NCI-H2171 (cell line): Measurements from ENCODE around the gene PRAMEF1.
"Not testable (repeated sequence)": the region's sequence is repeated elsewhere in the genome, so short reads cannot be mapped to it uniquely, and the experiment has no call there.

Source experiments
- DNase-seq: peaks from one replicate; lab custom pipeline; 2025; lab: John Stamatoyannopoulos, UW

The PRAMEF1 gene, protein sequence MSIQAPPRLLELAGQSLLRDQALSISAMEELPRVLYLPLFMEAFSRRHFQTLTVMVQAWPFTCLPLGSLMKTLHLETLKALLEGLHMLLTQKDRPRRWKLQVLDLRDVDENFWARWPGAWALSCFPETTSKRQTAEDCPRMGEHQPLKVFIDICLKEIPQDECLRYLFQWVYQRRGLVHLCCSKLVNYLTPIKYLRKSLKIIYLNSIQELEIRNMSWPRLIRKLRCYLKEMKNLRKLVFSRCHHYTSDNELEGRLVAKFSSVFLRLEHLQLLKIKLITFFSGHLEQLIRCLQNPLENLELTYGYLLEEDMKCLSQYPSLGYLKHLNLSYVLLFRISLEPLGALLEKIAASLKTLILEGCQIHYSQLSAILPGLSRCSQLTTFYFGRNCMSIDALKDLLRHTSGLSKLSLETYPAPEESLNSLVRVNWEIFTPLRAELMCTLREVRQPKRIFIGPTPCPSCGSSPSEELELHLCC

DNA sequence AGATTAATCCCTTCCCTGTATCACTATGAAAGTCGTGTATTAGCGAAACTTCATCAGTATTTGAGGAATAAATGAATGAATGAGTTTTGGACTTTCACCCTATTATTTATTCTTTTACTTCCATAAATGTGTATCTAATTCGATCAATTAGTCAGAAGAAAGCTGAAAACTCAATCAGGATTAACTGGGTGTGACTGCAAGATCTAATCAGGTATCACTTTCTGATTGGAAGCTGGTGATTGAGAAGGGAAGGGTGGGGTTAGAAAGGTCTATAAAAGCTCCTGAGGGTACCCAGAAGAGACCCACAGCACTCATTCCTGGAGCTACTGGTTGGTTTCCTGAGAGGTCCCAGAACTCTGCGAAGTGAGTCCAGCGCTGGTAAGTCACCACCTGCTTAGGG lies at the start of gene PRAMEF1:
PRAMEF1 (plus strand) TSS at position 301 of the 400 bp plus-strand sequence. CDS start 1,831 bp downstream, outside the sequence.
- not testable (repeated sequence) for DNase-seq

DNA sequence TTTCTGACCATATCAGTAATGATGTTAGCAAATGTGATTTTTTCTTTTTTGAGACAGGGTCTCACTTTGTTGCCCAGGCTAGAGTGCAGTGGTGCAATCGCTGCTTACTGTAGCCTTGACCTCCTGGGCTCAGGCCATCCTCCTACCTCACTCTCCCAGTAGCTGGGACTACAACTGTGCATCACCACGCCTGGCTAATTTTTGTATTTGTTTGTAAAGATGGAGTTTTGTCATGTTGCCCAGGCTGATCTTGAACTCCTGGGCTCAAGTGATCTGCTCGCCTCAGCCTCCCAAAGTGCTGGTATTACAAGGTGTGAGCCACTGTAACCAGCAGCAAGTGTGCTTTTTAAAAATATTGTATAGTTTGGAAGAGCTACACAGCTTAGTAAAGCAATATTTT lies 49.3 kb upstream of the PRAMEF1 start:
- DNase-seq, result no peak

- no peak for DNase-seq
Measured at GRCh38 chr1:12745126-12745991, 45.8 kb upstream of the PRAMEF1 start.

DNA sequence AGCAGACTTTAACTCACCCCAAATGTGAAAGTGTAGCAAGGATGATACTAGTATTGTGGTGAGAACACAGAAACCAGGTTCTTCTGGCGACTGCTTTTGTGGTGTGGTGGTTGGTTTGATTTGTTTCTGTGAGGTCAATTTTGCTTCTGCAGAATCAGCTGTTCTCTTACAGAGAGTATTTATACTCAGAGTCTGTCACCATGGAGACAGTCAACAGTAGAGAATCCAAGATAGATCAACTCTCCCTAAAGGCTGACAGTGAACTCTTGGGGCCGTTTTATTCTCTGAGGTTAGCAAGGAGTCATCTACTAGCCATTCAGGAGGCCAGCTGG lies 45.2 kb upstream of the PRAMEF1 start, which contains the start of gene CFAP107:
CFAP107 (plus strand) TSS at position 209 of the 332 bp plus-strand sequence. CDS start 231 bp downstream, outside the sequence.
- no peak for DNase-seq

- no peak for DNase-seq
Measured at GRCh38 chr1:12748778-12749355, 42.3 kb upstream of the PRAMEF1 start.

DNA sequence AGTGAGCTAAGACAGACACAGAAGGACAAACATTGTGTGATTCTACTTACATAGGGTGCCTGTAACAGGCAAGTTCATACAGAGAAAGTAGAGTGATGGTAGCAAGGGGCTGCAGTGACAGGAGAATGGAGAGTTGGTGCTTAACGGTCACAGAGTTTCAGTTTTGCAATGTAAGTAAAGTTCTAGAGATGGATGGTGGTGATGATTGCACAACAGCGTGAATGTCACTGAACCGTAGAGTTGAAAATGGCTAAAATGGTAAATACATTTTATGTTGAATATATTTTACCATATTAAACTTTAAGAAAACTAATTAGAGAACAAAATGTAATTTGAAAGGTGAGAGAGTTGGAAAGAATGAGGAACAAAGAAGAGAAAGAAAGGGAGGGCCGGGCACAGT lies 36.5 kb upstream of the PRAMEF1 start:
- DNase-seq, result no peak

DNA sequence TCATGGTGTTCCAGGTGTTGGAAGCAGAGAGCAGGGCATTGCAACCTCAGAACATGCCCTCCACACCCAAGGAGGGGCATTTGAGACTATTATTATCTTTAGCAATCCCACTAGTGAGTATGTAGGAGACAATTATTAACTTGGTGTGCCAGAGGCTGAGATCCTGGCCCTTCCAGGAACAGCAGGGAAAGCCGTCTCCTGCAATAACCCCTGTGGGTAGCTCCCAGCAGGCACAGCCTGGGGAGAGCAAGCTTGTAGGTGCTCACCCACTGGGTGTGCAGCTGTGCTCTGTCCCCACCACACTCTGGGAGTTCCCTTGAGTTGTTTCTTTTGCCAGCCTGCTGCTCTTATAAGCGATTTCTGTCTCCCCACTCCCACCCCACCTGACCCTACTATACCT lies 34.9 kb upstream of the PRAMEF1 start:
- DNase-seq, result no peak

- no peak for DNase-seq
Measured at GRCh38 chr1:12756768-12757413, 34.3 kb upstream of the PRAMEF1 start.

GRCh38 chr1:12757836-12758235 lies 33.4 kb upstream of the PRAMEF1 start:
- no peak for DNase-seq

DNA sequence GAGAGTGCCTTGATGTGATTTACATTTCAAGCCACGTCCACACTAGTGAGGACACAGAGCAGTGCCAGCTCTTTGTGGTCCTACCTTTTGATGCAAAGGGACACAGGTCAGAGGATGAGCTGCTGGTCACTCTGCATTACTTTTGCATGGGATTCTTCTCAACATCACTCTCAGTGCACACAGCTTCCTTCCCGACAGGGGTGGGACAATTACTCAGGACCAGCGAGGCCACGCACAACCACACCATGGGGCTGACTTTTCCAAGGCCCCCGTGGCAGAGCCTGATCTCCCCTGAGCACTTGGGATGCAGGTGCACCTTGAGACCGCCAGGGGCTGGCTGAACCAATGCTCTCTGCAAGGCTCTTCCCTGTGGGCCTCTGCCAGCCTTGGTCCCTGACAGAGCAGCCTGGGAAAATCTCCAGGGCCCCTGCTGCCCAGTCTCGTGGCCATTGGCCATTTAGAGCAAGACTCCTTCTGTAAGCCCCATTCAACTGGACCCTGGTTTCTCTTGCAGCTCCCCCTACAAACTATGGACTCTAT lies 30.9 kb upstream of the PRAMEF1 start:
- no peak for DNase-seq

DNA sequence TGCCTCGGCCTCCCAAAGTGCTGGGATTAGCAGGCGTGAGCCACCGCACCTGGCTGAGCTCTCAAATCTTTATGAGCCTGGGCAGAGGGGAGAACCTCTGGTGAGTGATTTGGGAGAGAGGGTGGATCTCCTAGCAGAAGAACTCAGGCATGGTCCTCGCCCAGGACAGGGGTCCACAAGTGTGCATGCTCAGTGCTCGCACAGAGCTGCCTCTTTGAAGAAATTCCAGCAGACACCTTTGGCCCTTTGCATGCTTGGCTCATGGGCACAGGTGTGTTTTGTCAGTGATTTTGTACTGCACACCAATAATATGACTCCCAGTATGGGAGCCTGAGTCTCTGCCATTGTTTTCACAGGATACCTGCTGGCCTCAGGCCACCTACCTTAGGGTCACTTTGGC lies 29.4 kb upstream of the PRAMEF1 start:
- DNase-seq, result no peak

- no peak for DNase-seq
Measured at GRCh38 chr1:12762766-12763165, 28.4 kb upstream of the PRAMEF1 start.

GRCh38 chr1:12763479-12763878 lies 27.7 kb upstream of the PRAMEF1 start:
- no peak for DNase-seq

DNA sequence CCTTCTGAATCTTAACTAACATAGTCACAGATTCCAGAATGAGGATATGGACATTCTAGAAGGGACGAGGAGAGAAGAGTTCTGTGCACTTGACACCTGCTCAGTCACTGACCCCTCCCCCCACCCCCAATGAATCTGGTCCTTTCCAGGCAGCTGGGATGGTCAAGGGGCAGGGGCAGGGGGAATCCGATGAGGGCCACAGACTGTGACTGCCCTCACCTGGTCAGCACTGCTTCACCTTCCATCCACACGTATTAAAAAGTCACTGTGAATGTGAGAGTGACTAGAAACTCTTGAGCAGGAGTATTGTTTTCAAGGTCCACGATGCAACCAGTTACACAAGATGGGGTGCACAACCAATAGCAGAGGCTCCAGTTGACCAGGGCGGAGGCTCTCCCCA lies 27.2 kb upstream of the PRAMEF1 start:
- no peak for DNase-seq

- no peak for DNase-seq
Measured at GRCh38 chr1:12769031-12769430, 22.2 kb upstream of the PRAMEF1 start.

GRCh38 chr1:12769976-12770505 lies 21.2 kb upstream of the PRAMEF1 start:
- DNase-seq, result no peak

DNA sequence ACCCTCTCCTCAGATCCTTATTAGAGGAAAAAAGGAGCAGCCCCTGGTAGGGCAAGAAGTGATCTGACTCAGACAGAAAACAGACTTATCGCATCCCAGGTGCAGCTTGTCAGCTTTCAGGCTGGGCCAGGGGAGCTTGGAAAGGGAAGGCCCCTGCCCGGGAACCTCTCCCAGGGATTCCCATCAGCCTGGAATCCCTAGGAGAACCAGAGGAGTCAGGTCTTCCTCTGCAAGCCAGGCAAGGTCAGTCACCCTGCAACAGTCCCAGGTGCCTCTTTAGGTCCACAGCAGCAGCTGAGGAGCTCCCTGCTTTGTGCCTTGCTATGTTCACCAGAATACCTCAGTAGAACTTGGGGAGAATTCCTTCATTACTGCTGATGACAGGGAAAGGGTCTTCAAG lies 20.6 kb upstream of the PRAMEF1 start:
- no peak for DNase-seq

DNA sequence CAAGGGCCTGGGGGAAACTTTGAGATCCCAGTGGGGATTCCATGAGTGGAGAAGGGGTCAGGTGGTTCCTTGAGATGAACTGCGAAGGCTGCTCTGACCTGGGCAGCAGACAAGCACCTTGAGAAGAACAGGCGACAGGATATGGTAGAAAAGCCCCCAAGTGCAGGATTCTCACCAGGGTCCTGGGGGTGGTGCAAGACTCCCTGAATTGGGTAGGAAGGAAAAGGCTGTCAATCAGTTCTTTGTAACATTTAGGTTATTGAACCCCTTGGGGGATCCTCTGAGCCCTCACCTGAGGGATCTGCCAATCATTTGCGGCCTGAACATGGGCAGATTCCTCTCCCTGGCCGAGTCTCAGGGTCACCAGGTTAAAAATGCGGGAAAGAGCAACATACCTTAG lies 20.0 kb upstream of the PRAMEF1 start:
- DNase-seq, result no peak

- no peak for DNase-seq
Measured at GRCh38 chr1:12772520-12772919, 18.7 kb upstream of the PRAMEF1 start.

DNA sequence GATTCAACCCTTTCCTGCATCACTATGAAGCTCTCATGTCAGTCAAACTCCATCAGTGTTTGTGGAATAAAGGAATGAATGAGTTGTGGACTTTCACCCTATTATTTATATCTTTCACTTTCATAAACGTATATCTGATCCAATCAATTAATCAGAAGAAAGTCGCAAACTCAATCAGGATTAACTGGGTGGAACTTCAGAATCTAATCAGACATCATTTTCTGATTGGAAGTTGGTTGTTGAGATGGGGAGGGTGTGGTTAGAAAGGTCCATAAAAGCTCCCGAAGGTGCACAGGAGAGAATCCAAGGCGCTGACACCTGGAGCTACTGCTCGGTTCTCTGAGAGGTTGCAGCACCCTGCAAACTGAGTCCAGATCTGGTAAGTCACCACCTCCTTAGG lies 17.8 kb upstream of the PRAMEF1 start, which contains the start of gene PRAMEF12:
PRAMEF12 (plus strand) TSS at position 301 of the 400 bp plus-strand sequence. CDS start 1,130 bp downstream, outside the sequence.
- no peak for DNase-seq

DNA sequence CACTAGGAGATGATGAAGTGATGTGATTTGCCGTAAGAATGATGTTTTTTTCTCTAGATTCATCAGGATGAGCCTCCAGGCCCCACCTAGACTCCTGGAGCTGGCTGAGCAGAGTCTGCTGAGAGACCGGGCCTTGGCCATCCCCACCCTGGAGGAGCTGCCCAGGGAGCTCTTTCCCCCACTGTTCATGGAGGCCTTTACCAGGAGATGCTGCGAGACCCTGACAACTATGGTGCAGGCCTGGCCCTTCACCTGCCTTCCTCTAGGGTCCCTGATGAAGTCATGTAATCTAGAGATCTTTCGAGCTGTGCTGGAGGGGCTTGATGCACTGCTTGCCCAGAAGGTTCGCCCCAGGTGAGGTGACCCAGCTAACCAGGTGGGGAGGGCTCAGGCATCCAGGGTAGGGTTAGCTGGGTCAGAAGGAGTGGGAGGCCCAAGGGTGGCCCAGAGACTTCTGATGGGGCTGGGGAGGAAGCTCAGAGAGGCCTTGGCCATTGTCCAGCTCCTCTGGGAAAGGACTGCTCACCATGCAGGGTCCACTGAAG lies 16.3 kb upstream of the PRAMEF1 start:
- DNase-seq, result no peak
